NOMO-1 treated with DMSO at 0.1 percent for 48 hours (cell line): Measurements from ENCODE around the gene SLC6A2.
A peak's percentile ranks its signal among the peaks of the same experiment; 100 is the strongest.

ENCODE experiments used
- DNase-seq: peaks from one replicate; lab custom pipeline; 2025; ENCODE audit not compliant: unreplicated experiment; lab: John Stamatoyannopoulos, UW

Gene SLC6A2

DNA sequence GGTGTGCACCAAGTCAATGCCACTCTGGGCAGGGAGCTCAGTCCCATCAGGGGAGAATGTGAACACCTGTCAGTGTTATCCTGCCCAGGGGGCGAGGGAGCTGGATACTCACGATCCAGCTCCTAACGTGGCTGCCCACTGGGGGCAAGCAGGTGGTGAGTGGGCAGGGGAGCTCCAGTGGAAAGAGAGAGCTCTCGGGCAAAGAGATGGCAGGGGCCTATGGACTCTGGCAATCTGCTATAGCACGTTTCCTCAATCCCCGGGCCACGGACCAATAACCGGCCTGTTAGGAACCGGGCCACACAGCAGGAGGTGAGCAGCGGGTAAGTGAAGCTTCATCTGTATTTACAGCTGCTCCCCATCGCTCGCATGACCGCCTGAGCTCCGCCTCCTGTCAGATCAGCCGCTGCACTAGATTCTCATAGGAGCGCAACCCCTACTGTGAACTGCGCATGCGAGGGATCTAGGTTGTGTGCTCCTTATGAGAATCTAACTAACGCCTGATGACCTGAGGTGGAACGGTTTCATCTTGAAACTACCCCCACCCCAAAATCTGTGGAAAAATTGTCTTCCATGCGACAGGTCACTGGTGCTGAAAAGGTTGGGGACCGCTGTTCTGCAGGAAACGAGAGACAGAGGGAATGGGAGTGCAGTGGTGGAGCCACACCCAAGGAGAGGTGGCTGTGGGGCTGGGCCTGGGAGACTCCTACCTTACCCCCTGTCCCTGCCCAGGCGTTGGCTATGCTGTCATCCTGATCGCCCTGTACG lies 15.6 kb downstream of the SLC6A2 start:
- no peak for DNase-seq

DNA sequence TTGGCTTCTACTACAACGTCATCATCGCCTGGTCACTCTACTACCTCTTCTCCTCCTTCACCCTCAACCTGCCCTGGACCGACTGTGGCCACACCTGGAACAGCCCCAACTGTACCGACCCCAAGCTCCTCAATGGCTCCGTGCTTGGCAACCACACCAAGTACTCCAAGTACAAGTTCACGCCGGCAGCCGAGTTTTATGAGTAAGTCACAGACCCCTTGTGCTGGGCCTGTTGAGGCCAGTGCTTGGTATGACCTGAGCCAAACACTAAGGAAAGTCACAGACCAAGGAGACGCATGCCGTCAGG lies 16.1 kb downstream of the SLC6A2 start:
- no peak for DNase-seq

DNA sequence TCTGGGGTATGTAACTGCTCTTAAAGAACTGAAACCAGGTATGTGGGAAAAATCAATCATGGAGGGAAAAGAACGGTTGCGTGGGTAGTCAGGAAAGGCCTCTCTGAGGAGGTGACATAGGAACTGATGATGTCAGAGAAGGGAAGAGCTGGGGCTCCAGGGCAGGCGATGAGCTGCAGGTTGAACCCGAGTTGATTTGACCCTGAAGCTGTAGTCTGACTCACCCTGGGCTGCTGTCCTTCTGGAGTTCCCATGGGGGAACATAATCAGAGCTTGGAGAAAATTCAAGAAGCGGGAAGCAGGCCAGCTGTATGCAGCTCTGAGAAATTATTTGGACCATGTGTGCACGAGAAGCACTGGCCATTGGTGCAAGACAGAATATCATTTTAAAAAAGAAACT lies 16.7 kb downstream of the SLC6A2 start:
- DNase-seq: no peak

DNA sequence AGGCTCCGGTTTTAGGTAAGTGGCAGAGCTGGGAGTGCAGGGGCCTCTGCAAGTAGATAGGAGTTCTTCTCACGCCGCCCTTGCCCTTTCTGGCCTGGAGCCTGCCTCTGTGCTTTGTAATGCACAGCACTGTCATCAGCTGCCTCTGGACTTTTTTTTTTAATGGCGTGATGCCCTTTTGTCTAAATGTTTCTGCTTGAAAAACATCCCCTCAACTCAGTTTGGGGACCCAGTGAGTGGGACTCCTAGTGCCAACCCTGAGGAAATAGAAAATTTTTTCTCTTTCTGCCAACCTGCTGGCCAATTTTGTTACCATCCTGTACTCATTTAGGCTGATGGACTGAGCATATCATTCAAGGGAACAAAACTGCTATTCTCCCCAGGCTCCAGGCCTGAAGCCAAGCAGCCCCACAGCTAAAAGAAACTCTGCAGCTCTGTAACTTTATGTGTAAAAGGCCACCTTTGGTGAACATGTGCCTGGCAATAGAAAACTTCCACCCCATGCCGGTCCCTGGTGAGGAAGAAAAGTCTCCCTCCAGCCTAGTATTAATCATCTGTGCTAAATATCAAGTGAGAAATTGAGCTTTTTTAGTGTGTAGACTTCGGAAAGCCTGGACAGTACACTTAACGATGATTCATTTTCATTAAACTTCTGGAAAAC lies 22.5 kb downstream of the SLC6A2 start:
- DNase-seq: no peak

DNA sequence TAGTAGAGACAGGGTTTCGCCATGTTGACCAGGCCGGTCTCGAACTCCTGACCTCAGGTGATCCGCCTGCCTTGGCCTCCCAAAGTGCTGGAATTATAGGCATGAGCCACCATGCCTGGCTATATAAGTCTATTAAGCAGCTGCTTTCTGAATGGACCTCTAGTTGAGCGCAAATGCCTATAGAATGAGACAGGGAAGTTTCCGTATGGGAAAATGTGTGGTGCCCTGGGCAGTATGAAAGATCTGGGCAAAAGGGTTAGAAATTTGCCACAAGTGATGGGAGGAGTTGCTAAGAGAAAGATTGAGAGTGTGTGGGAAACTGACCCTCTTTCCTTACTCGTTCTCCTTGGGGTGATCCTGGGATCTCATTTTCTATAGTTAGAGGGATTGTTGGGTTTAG lies 26.3 kb downstream of the SLC6A2 start:
- DNase-seq: no peak

DNA sequence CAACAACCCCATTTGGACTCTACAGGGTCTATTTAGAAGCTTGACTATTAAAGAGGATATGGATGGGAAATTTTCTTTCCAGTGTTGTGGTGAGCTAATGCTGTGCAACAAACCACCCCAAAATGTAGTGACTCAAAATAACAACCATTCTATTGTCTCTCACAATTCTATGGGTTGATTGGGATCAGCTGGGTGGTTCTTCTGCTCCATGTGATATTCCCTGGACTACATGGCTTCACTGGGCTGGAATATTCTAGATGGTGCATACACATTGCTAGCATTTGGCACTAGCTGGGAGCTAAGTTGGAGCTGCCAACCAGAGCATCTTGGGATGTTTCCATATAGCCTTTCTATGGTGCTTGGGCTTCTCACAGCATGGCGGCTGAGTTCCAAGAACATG lies 30.2 kb downstream of the SLC6A2 start:
- DNase-seq: no peak

DNA sequence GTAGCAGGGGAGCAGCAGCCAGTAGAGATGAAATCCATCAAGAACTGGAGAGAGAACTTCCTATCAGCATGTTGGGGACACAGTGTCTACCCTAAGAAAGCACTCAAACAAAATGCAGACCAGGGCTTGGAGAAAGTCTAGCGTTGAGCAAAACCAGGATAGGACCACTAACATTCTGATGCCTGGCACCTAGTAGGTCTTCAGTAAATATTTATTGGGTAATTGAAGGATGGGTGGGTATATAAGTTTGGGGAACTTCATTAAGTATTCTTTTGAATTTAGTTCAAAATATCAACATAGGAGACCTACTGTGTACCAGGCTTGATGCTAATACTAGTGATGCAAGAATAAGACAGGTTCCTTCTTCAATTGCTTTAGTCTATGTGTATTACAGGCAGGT lies 30.9 kb downstream of the SLC6A2 start:
- DNase-seq: no peak

DNA sequence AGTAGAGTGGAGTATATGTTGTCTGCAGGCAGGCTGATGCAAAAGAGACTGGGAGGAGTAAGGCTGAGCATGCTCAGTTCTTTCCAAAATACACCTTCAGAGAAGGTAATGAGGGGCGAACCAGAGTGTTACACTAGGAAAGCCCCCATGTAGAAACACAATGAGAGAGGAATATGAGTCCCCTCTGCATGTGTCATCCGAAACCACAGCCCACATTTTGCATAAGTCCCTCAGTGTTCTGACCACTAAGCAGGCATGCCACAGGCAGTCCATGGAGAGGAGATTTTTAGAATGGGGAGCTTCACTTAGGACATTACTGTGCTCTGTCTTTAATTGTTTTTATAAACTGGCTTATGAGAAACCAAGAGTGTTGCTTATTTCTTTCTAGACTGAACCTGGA lies 32.0 kb downstream of the SLC6A2 start:
- no peak for DNase-seq

DNA sequence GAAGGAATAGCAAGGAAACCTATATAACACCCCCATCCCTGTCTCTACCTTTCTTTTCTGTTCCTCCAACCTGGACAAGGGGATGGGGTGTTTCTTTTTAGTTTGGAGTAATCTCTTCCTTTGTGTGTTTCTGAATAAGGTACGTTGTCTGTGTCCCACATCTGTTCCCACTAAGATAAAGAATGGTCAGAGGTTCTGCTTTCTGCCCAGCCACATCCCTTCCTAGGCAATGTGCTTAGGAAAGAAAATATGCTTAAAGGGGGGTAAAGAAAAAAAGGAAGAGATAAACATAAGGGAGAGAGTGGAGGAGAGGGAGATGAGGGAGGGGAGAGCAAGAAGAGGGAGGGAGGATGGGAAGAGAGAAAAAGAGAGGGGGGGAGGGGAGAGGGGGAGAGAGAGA lies 35.1 kb downstream of the SLC6A2 start:
- DNase-seq: no peak

DNA sequence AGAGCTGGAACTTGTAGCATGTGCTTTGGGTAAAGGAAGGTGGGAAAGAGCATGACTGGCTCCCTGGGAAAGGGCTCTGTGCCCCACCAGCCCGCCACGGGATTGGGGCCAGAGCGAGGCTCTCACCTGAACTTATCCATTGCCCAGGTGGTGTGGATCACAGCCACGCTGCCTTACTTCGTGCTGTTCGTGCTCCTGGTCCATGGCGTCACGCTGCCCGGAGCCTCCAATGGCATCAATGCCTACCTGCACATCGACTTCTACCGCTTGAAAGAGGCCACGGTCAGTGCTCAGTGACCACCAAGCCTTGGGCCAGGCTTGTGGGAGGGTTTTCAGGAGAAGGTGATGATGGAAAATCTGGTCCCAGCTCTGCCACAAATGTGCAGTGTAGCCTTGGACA lies 36.0 kb downstream of the SLC6A2 start:
- no peak for DNase-seq

DNA sequence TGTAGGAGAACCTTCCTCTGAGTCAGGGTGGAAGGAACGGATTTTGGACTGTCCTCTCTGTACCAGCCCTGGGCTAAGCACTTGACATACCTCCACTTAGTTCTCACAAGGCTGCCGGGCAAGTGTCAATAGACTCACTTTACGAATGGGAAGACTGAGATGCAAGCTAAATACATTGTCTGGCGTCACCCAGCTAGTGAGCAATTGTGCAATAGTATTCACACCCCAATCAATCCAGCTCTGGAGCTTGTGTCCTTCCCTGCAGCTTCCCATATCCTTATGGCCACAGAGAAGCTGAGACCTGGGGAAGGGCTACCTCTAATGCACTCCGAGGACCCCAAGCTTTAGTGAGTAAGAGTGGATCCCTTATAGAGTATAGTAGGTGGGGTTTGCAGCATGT lies 39.8 kb downstream of the SLC6A2 start:
- no peak for DNase-seq

DNA sequence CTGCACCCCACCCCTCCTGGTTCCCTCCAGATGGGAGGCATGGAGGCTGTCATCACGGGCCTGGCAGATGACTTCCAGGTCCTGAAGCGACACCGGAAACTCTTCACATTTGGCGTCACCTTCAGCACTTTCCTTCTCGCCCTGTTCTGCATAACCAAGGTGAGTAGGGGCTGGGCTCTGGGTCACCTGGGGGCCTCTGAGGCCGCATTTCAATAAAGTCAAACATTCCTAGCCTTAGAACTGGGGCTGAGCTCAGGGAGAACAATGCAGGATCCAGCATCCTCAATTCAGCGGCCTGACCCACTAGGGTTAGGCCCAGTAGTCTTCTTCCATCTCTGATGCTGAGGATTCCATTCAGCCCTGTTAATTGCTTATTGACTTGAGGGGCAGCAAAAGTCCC lies 42.1 kb downstream of the SLC6A2 start:
- no peak for DNase-seq

DNA sequence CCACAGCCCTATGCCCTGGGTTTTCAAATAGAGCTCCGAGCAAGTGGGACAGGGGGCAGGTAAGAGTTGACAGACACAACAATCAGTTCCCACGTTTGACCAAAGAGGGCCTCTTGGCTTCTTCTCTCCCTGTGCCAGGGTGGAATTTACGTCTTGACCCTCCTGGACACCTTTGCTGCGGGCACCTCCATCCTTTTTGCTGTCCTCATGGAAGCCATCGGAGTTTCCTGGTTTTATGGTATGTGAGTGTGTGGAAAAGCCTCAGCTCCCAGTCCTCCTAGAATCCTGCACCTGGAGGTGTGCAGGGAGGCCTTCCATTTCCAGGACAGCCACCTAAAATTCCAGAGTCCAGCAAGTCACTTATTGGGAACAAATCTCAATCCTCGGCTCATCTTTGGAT lies 42.5 kb downstream of the SLC6A2 start:
- no peak for DNase-seq

DNA sequence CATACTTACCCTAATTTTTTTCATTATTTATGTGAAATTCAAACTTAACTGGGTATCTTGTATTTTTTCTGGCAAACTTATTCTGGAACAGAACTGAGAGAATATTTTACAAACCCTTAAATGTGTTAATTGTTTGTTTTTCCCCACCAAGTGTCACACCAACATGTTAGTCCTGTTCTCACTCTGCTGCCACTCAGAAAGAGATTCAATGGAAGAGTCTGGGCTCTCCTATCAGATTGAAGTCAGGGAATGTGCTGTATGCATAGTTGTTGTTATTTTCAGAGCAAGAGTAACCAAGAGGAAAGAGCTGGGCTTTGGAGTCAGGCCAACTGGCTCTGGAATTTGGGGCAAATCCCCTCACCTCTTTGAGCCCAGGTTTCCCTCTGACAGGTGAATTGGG lies 43.2 kb downstream of the SLC6A2 start:
- no peak for DNase-seq

DNA sequence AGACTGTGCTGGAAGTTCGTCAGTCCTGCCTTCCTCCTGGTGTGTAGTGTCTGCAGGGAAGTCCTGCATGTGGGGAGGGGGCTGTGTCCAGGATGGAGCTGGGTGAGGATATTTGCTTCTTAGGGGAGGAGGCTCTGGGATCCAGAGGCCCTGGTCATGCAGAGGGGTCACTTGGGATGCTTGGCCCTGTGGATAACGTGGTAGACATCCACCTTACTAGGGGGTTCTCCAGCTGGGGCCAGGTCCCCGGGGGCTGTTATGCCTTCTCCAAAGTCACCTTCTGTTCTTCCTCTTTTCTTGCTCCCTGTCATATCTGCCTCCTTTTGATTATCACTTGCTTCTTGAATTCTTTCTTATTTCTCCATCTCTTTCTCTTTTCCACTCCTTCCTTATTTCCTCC lies 43.8 kb downstream of the SLC6A2 start:
- DNase-seq: no peak

DNA sequence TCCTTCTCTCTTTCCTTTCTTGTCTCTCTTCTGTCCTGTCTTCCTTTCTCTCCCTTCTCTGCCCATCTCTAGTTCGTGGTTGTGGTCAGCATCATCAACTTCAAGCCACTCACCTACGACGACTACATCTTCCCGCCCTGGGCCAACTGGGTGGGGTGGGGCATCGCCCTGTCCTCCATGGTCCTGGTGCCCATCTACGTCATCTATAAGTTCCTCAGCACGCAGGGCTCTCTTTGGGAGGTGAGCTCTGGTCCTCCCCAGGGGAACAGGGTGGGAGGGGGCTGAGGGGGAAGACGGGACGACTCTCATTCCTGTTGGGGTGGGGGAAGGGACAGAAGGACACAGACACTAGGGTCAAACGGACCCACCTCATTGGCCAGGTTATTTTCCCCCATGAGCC lies 44.3 kb downstream of the SLC6A2 start:
- DNase-seq: no peak

DNA sequence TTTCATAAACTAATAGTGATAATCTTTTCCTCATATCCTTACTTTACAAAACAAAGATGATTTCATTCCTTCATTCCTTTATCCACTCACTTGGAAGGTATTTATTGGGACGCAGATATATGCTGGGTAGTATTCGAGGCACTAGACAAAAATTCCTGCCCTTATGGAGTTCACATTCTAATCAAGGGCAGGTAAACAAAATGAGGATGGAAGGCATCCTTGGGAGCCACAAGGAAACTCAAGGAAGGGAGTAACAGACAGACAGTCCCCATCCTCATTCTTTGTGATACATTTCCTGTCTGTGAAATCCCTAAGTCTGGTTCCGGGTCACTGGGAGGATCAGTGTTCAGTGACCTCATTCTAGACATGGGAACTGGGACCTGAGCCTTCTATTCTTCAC lies 45.2 kb downstream of the SLC6A2 start:
- no peak for DNase-seq

DNA sequence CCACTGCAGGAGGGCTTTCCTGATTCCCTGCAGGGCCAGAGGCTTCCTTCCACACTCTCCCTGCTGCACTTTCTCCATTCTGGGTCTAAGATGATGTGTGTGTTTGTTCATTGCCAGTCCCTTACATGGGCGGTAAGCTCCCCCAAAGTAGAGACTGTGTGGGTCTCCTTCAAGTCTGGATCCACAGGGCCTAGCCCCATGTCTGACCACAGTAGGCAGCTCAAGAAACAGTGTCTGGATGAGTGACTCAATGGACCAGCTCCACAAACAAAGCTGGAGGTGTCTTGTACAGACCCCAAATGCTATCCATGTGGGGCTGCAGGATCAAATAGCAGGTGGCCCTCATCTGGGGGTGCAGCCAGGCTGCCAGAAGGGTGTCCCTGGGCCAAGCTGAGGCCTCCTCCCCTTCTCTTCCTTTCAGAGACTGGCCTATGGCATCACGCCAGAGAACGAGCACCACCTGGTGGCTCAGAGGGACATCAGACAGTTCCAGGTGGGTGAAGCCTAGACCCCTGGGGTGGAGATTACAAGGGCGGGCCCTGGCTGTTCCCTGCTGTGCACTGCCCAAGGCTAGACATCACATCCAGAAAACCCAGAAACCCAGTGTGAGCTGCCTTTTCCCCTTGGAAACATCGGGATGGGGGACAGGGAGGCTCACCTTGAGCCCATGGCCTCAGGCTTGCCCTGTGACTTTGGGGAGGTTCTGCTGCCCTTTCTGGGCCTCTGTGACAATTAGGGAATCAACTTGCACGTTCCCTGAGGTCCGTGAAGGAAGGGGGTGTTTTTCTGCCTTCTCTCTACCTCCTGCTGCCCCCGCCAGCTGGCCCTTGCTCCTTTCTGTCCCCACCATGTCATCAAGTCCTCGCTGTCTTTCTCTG lies 45.9 kb downstream of the SLC6A2 start:
- DNase-seq: peak; percentile 45

DNA sequence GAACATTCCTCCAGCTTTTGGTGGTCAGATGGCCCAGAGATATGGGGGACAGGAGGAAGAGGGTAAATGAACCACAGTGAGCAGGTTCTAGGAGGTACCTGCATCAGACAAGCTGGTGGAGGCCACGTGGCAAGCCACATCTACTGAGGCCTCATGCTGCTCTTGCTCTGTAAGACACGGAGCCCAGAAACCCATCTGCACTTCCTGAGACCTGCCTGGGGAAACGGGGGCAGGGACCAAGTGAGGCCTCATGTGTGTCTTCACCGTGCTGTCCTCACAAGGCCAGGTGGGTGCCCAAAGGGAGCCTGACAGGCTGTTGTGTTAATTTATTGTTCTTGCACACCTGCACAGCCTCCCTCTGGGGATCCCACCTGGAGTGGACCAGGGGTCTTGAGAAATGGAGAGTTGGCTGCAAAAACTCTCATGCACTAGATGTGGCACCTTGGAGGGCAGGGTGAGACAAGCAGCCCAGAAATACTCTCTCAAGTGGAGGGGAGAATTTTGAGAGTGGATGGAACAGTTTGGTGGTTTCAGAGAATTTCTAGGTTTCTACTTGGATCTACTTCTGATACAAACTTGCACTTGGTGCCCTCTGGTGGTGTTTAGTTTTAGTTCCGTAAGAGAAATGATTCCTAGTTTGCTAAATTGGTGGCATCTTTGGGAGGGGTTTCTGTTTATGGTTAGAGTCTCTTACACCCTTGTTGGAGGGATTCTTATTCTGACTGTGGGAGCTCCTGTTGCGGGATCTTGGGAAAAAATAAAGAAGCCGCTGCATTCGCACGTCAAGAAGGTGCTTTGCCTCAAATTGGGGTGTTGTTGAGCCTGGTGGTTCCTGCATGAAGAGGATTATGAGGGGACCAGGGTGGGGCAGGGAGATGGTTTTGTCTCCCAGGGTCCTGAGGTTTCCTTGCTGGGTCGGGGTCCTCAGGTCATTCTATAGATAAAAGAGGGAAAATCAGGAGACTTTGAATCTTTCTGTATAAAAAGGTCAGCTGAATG lies 47.5 kb downstream of the SLC6A2 start:
- peak; percentile 43 for DNase-seq

DNA sequence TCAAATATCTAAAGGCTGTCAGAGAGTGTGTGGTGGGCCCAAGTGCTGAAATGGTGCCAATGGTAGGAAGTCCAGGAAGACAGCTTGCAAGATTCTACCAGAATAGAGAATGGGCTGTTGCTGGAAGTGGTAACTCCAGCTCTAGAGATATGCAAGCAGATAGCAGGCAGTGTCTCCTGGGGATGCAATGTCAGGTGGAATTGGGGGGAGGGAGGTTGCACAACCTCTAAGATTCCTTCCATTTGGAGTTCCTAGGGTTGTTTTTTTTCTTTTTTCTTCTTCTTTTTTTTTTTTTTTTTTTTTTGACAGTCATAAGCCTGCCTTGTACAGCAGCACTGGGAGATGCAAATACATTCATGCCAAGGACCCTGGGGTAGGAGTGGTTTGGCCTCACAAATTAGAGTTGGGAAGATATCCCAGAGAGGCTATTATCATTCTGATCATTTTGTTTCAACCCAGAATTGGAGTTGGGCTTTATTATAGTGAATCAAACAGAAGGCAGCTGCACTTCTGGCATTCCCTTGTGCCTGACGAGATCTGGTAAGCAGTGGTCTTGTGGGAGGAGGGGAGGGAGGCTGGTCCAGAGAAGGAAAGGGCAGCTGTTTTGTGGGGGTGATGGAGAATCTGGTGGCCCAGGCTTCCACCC lies 51.1 kb downstream of the SLC6A2 start:
- DNase-seq: no peak
